CD4-positive, alpha-beta memory T cell (primary cell): ENCODE results near the gene RGS4. TPM values are rescaled to one million over a fixed set of nuclear protein-coding genes. Genes with fewer than 3 reads are reported as not detected.

Experiments used
- CTCF ChIA-PET: fragments of 350-600 bp; sonication (Branson Sonifier 250); formaldehyde crosslinking; loops from one replicate; lab custom pipeline; 2021; ENCODE audit warnings: inconsistent platforms; ENCODE audit not compliant: partially characterized antibody; lab: Charles Lee
- POLR2A ChIA-PET: fragments of 350-600 bp; sonication (Branson Sonifier 250); formaldehyde crosslinking; loops from one replicate; lab custom pipeline; 2021; ENCODE audit not compliant: partially characterized antibody; lab: Charles Lee
- DNase-seq, 5 donors: peaks; one replicate each; pipeline versions ENCODE4 v3.0.0 to v3.0.0-alpha.2; 2020 to 2022; ENCODE audit warnings: mixed read lengths in 1 of 5
- H3K27ac ChIP-seq: one replicate; pipeline ENCODE4 v1.7.0; 2013; ENCODE audit warnings: low read depth, low read length
- H3K27me3 ChIP-seq: 2 replicates; pipeline ENCODE4 v1.7.0; 2013; ENCODE audit warnings: mild to moderate bottlenecking, low read length, moderate library complexity; ENCODE audit not compliant: insufficient read depth
- H3K36me3 ChIP-seq: 2 replicates; pipeline ENCODE4 v1.7.0; 2013; ENCODE audit warnings: mild to moderate bottlenecking, low read length, moderate library complexity; ENCODE audit not compliant: insufficient read depth
- H3K4me1 ChIP-seq: 2 replicates; pipeline ENCODE4 v1.7.0; 2013; ENCODE audit warnings: mild to moderate bottlenecking, low read length, moderate library complexity; ENCODE audit not compliant: insufficient read depth
- H3K4me3 ChIP-seq, 2 donors: one replicate each; pipeline ENCODE4 v1.7.0; 2013; ENCODE audit warnings: low read length in 2 of 2, mild to moderate bottlenecking in 1 of 2
- H3K9me3 ChIP-seq, 2 donors: one replicate each; pipeline ENCODE4 v1.7.0; 2013; ENCODE audit warnings: low read length in 2 of 2, control low read depth in 1 of 2; ENCODE audit not compliant: control insufficient read depth in 1 of 2
- H3K27ac Mint-ChIP-seq, 7 donors: one replicate each; pipeline ENCODE4 v1.8.0; 2020 to 2021; ENCODE audit warnings: mixed read lengths in 7 of 7, mild to moderate bottlenecking in 6 of 7, inconsistent platforms in 3 of 7, moderate library complexity in 3 of 7
- H3K27me3 Mint-ChIP-seq, 2 donors: one replicate each; pipeline ENCODE4 v1.8.0; 2020 to 2021; ENCODE audit warnings: mixed read lengths in 2 of 2
- H3K36me3 Mint-ChIP-seq, 2 donors: one replicate each; pipeline ENCODE4 v1.8.0; 2020 to 2021; ENCODE audit warnings: mixed read lengths in 2 of 2, inconsistent platforms in 1 of 2, mild to moderate bottlenecking in 1 of 2
- H3K4me1 Mint-ChIP-seq, 4 donors: one replicate each; pipeline ENCODE4 v1.8.0; 2020 to 2021; ENCODE audit warnings: mixed read lengths in 4 of 4, mild to moderate bottlenecking in 1 of 4
- H3K4me3 Mint-ChIP-seq, 8 donors: one replicate each; pipeline ENCODE4 v1.8.0; 2020 to 2021; ENCODE audit warnings: mixed read lengths in 8 of 8, mild to moderate bottlenecking in 7 of 8, moderate library complexity in 6 of 8, inconsistent platforms in 3 of 8
- H3K9me3 Mint-ChIP-seq, 8 donors: one replicate each; pipeline ENCODE4 v1.8.0; 2020 to 2021; ENCODE audit warnings: mixed read lengths in 8 of 8, mild to moderate bottlenecking in 5 of 8, inconsistent platforms in 3 of 8, moderate library complexity in 1 of 8
- intact Hi-C: fragments of 100-400 bp; cut with micrococcal nuclease; formaldehyde crosslinking; loops from one replicate; pipeline ENCODE4 v1.15.1; 2023
- polyA plus RNA-seq, 2 donors: library from polyadenylated mRNA; unstranded; fragments of 300-500 nt; fragmentation: Illumina TruSeq; gene quantifications; one replicate each; pipeline ENCODE4 v1.2.3, GENCODE V29; 2021
- total RNA-seq, 2 experiments: library from RNA; stranded (reverse); gene quantifications; one replicate each; pipeline ENCODE4 v1.2.3, GENCODE V29; 2021

Gene RGS4
- total and polyA plus RNA-seq, 4 experiments from 2014 or later = not detected

GRCh38 chr1:163120372-163120771, 51.2 kb downstream of the RGS4 start:
- CTCF ChIA-PET = no interaction called here
- Mint-ChIP-seq H3K9me3 (peaks cover 0 to 2% (median 0%) of the 10 kb centered on the region in 8 donors), H3K27ac (no peak overlapping the region), H3K4me3 (no peak overlapping the region), H3K27me3 (peaks cover 0 to 18% of the 10 kb centered on the region in 2 donors), H3K4me1 (no peaks in the 10 kb centered on the region), H3K36me3 (no peaks in the 10 kb centered on the region)
- intact Hi-C loops = no loop called here
- POLR2A ChIA-PET = no interaction called here
- Histone ChIP-seq H3K36me3 (no peaks in the 10 kb centered on the region), H3K9me3 (no peaks in the 10 kb centered on the region), H3K4me3 (no peak overlapping the region), H3K27me3 (no peaks in the 10 kb centered on the region), H3K4me1 (no peaks in the 10 kb centered on the region), H3K27ac (no peak overlapping the region)
- DNase-seq = no peak

GRCh38 chr1:163124812-163125211, 55.7 kb downstream of the RGS4 start:
- no peak overlapping the region for H3K27ac ChIP-seq
- Mint-ChIP-seq H3K4me3 (no peak overlapping the region), H3K4me1 (no peaks in the 10 kb centered on the region), H3K36me3 (no peaks in the 10 kb centered on the region), H3K27ac (no peak overlapping the region), H3K9me3 (peaks cover 0 to 3% (median 0%) of the 10 kb centered on the region in 8 donors), H3K27me3 (peaks cover 0 to 10% of the 10 kb centered on the region in 2 donors)
- no peak overlapping the region for H3K4me3 ChIP-seq
- no peaks in the 10 kb centered on the region for H3K36me3 ChIP-seq
- intact Hi-C loops = no loop called here
- DNase-seq = no peak
- CTCF ChIA-PET = no interaction called here
- POLR2A ChIA-PET = no interaction called here
- H3K4me1 ChIP-seq = no peaks in the 10 kb centered on the region
- no peaks in the 10 kb centered on the region for H3K9me3 ChIP-seq
- H3K27me3 ChIP-seq = no peaks in the 10 kb centered on the region

Other genes with a start within 250 kb of the RGS4 start
- not detected for gene CCDC190, start 208.2 kb upstream of the RGS4 start, total RNA-seq
- gene CCDC190, start 208.2 kb upstream of the RGS4 start, polyA plus RNA-seq = not detected
- 1 to 10 TPM; 1.3 to 5.7 TPM for gene RGS5, start 133.6 kb downstream of the RGS4 start, total RNA-seq
- 1 to 10 TPM; 1.4 to 3.0 TPM for gene RGS5, start 133.6 kb downstream of the RGS4 start, polyA plus RNA-seq